Ovary (tissue), 3 donors: ENCODE data around the gene DCTN2.

Experiments used
- CTCF ChIP-seq, 3 donors: fragments of 450-650 bp in 2 of 3; fragments of 200-600 bp in 1 of 3; IDR thresholded peaks; one replicate each; pipeline versions ENCODE4 v1.5.1 to v1.8.0; 2016 to 2022; ENCODE audit warnings: antibody characterized with exemption in 3 of 3, mild to moderate bottlenecking in 1 of 3
- EP300 ChIP-seq: sonication (generic); formaldehyde crosslinking; IDR thresholded peaks from one replicate; pipeline ENCODE4 v1.6.1; 2017; ENCODE audit warnings: antibody characterized with exemption
- POLR2A ChIP-seq: fragments of 450-650 bp; IDR thresholded peaks from one replicate; pipeline ENCODE4 v1.6.1; 2017; ENCODE audit warnings: antibody characterized with exemption, mild to moderate bottlenecking, moderate library complexity
- donor health status: DM: no; HTN: no; CAD: no.

GRCh38 chr12:57582440-57582839 lies 35.4 kb upstream of the DCTN2 start:
- TF ChIP-seq CTCF (IDR thresholded peaks at IDR 0.05) (no peak), POLR2A (no peak), EP300 (no peak)
